ENCODE results near the gene GNG4. TPM values are rescaled to one million over a fixed set of nuclear protein-coding genes. Genes with fewer than 3 reads are reported as not detected.

The GNG4 gene
- total and polyA plus RNA-seq, 9 of the 15 experiments (the other 6 are each of a cell fraction or from before 2014, with no cell fraction given), result 0.06 to 0.58 (median 0.08) TPM; not detected in 4

DNA sequence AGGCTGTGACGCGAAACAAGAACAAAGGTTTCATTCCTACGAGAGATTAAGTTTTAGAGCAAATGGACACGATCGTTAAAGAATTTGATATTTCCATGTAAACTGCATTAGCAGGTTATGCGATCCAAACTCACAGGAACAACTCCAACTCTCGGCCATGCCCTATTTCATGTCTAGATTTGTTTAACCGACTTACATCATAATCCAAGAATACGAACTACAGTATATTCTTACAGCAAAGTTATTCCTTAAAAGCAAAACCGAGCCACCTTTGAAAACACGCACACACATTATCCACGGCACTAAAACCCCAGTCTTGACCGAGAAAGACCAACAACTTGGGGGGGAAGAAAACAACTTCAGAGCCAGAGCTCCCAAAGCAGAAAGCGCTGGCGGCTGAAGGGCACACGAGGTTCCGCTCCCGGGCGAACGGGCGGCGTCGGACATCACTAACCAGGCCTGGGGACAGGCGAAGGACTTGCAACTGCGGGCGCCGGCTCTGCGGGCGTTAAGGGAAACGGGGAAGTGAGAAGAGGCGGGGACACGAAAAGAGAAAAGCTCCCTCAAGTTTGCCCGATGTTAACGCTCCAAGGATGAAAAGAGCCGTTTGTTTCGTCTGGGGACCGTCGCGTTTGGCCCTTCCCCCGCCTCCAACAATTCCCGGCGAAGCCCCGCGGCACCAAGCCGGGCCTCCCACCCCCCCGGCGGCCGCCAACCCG lies 146.0 kb downstream of the GNG4 start (continued):
- TF ChIP-seq KDM4B (IDR thresholded peaks at IDR 0.05; ENCODE audit: borderline replicate concordance in 2 of 2, low read depth in 1 of 2), result no peak
- TF ChIP-seq, protein P1, sequence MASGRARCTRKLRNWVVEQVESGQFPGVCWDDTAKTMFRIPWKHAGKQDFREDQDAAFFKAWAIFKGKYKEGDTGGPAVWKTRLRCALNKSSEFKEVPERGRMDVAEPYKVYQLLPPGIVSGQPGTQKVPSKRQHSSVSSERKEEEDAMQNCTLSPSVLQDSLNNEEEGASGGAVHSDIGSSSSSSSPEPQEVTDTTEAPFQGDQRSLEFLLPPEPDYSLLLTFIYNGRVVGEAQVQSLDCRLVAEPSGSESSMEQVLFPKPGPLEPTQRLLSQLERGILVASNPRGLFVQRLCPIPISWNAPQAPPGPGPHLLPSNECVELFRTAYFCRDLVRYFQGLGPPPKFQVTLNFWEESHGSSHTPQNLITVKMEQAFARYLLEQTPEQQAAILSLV (tag; IDR thresholded peaks at IDR 0.05), result no peak
- TF ChIP-seq ZNF79 (CRISPR knock-in tag; IDR thresholded peaks at IDR 0.05; ENCODE audit: low read depth), result no peak
- TF ChIP-seq PHB2 (IDR thresholded peaks at IDR 0.05; ENCODE audit: low read depth), result no peak
- no peak for TF ChIP-seq ZBTB8A (IDR thresholded peaks at IDR 0.05; ENCODE audit: partially characterized antibody)
- no peak for TF ChIP-seq MAFF (IDR thresholded peaks at IDR 0.05; ENCODE audit: low read length)
- TF ChIP-seq, protein P2, sequence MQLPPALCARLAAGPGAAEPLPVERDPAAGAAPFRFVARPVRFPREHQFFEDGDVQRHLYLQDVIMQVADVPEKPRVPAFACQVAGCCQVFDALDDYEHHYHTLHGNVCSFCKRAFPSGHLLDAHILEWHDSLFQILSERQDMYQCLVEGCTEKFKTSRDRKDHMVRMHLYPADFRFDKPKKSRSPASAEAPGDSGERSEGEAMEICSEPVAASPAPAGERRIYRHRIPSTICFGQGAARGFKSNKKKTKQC (CRISPR knock-in tag; IDR thresholded peaks at IDR 0.05), result no peak
- TF ChIP-seq, protein P3, sequence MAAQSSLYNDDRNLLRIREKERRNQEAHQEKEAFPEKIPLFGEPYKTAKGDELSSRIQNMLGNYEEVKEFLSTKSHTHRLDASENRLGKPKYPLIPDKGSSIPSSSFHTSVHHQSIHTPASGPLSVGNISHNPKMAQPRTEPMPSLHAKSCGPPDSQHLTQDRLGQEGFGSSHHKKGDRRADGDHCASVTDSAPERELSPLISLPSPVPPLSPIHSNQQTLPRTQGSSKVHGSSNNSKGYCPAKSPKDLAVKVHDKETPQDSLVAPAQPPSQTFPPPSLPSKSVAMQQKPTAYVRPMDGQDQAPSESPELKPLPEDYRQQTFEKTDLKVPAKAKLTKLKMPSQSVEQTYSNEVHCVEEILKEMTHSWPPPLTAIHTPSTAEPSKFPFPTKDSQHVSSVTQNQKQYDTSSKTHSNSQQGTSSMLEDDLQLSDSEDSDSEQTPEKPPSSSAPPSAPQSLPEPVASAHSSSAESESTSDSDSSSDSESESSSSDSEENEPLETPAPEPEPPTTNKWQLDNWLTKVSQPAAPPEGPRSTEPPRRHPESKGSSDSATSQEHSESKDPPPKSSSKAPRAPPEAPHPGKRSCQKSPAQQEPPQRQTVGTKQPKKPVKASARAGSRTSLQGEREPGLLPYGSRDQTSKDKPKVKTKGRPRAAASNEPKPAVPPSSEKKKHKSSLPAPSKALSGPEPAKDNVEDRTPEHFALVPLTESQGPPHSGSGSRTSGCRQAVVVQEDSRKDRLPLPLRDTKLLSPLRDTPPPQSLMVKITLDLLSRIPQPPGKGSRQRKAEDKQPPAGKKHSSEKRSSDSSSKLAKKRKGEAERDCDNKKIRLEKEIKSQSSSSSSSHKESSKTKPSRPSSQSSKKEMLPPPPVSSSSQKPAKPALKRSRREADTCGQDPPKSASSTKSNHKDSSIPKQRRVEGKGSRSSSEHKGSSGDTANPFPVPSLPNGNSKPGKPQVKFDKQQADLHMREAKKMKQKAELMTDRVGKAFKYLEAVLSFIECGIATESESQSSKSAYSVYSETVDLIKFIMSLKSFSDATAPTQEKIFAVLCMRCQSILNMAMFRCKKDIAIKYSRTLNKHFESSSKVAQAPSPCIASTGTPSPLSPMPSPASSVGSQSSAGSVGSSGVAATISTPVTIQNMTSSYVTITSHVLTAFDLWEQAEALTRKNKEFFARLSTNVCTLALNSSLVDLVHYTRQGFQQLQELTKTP (IDR thresholded peaks at IDR 0.05; ENCODE audit: low read depth in 1 of 2, partially characterized antibody in 2 of 2), result peak; percentile 49 to 55
- 0 out of 2 replicates have a peak, but pooled peaks have one; percentile 14 for TF ChIP-seq TGIF2 (CRISPR knock-in tag; IDR thresholded peaks at IDR 0.05)
- TF ChIP-seq RBFOX2 (IDR thresholded peaks at IDR 0.05; ENCODE audit: low read depth, low read length), result no peak
- no peak for TF ChIP-seq KHSRP (IDR thresholded peaks at IDR 0.05)
- TF ChIP-seq MCM5 (IDR thresholded peaks at IDR 0.05; ENCODE audit: low read depth), result no peak
- no peak for TF ChIP-seq CBX8 (IDR thresholded peaks at IDR 0.05; ENCODE audit: borderline replicate concordance, extremely low read depth, low read depth, low read length, poor library complexity, severe bottlenecking)
- TF ChIP-seq NR2C1 (IDR thresholded peaks at IDR 0.05), result no peak
- no peak for TF ChIP-seq NR2C1 (tag; IDR thresholded peaks at IDR 0.05)
- TF ChIP-seq GATA2 (CRISPR knock-in tag; IDR thresholded peaks at IDR 0.05), result no peak
- 0 out of 2 replicates have a peak, but pooled peaks have one; percentile 29 for TF ChIP-seq LEF1 (IDR thresholded peaks at IDR 0.05)
- TF ChIP-seq TAF9B (IDR thresholded peaks at IDR 0.05; ENCODE audit: partially characterized antibody), result no peak
- no peak for TF ChIP-seq SIX5 (IDR thresholded peaks at IDR 0.05; ENCODE audit: borderline replicate concordance in 1 of 2, insufficient read depth in 1 of 2, low read depth in 1 of 2, low read length in 2 of 2)
- TF ChIP-seq ARHGAP35 (IDR thresholded peaks at IDR 0.05; ENCODE audit: partially characterized antibody), result no peak
- 0 out of 2 replicates have a peak, but pooled peaks have one; percentile 15 for TF ChIP-seq TEAD4 (IDR thresholded peaks at IDR 0.05; ENCODE audit: low read length)
- no peak for TF ChIP-seq TEAD4 (CRISPR knock-in tag; IDR thresholded peaks at IDR 0.05; ENCODE audit: borderline replicate concordance)

All from K562 (cell line).